WTC11 (cell line): ENCODE data around the gene GTSE1. TPM values are rescaled to one million over a fixed set of nuclear protein-coding genes. Genes with fewer than 3 reads are reported as not detected.

Source experiments
- ATAC-seq: fragments of 200-7000 bp; cut with Tn5 transposase; 2 replicates; pipeline ENCODE4 v1.10.0; 2021; ENCODE audit warnings: mild to moderate bottlenecking, moderate library complexity
- CTCF ChIA-PET: fragments of 300-600 bp; sonication (Branson Sonifier 250); formaldehyde crosslinking; loops from one replicate; lab custom pipeline; 2021; ENCODE audit warnings: antibody characterized with exemption; lab: Charles Lee
- POLR2A ChIA-PET: fragments of 350-600 bp; sonication (Branson Sonifier 250); formaldehyde crosslinking; loops from one replicate; lab custom pipeline; 2021; ENCODE audit warnings: antibody characterized with exemption; lab: Charles Lee
- DNase-seq: peaks from one replicate; pipeline ENCODE4 v3.0.0; 2021; ENCODE audit warnings: low spot score
- H3K27ac Mint-ChIP-seq: 2 replicates; pipeline ENCODE4 v1.8.0; 2021; ENCODE audit warnings: mixed read lengths
- H3K27me3 Mint-ChIP-seq: 2 replicates; pipeline ENCODE4 v1.8.0; 2021; ENCODE audit warnings: low read depth, mild to moderate bottlenecking, moderate library complexity, mixed read lengths
- H3K36me3 Mint-ChIP-seq: 2 replicates; pipeline ENCODE4 v1.8.0; 2021; ENCODE audit warnings: mixed read lengths
- H3K4me1 Mint-ChIP-seq: 2 replicates; pipeline ENCODE4 v1.8.0; 2022; ENCODE audit warnings: mixed read lengths
- H3K4me3 Mint-ChIP-seq: 2 replicates; pipeline ENCODE4 v1.8.0; 2021; ENCODE audit warnings: mild to moderate bottlenecking, moderate library complexity, mixed read lengths
- H3K9me3 Mint-ChIP-seq: 2 replicates; pipeline ENCODE4 v1.8.0; 2021; ENCODE audit warnings: mixed read lengths
- ELF4 ChIP-seq: sonication (generic); formaldehyde crosslinking; IDR thresholded peaks from 2 replicates; pipeline ENCODE4 v1.8.1; 2022; ENCODE audit warnings: low read depth, mild to moderate bottlenecking, moderate library complexity, missing genetic modification reagents
- EMX1 ChIP-seq: fragments of 250-450 bp; sonication (Bioruptor Pico); IDR thresholded peaks from 2 replicates; pipeline ENCODE4 v1.8.0; 2021; ENCODE audit warnings: mild to moderate bottlenecking
- ESRRA ChIP-seq: sonication (generic); formaldehyde crosslinking; IDR thresholded peaks from 2 replicates; pipeline ENCODE4 v1.8.1; 2022; ENCODE audit warnings: mild to moderate bottlenecking, missing genetic modification reagents, borderline replicate concordance
- FOXJ3 ChIP-seq: sonication (generic); formaldehyde crosslinking; IDR thresholded peaks from 2 replicates; pipeline ENCODE4 v1.9.0; 2021; ENCODE audit warnings: missing genetic modification reagents, mild to moderate bottlenecking, borderline replicate concordance
- GABPB1 ChIP-seq: sonication (generic); formaldehyde crosslinking; IDR thresholded peaks from 2 replicates; pipeline ENCODE4 v1.8.1; 2023; ENCODE audit warnings: mild to moderate bottlenecking, missing genetic modification reagents
- IRF2 ChIP-seq: sonication (generic); formaldehyde crosslinking; IDR thresholded peaks from 2 replicates; pipeline ENCODE4 v1.8.0; 2022; ENCODE audit warnings: low read depth, missing genetic modification reagents, borderline replicate concordance
- MYBL2 ChIP-seq: sonication (generic); formaldehyde crosslinking; IDR thresholded peaks from 2 replicates; pipeline ENCODE4 v1.8.1; 2023; ENCODE audit warnings: mild to moderate bottlenecking, moderate library complexity, missing genetic modification reagents
- OVOL2 ChIP-seq: fragments of 250-450 bp; sonication (Bioruptor Pico); IDR thresholded peaks from 2 replicates; pipeline ENCODE4 v1.9.0; 2021; ENCODE audit warnings: mild to moderate bottlenecking, borderline replicate concordance
- PRRX2 ChIP-seq: fragments of 250-450 bp; sonication (Bioruptor Pico); IDR thresholded peaks from 2 replicates; pipeline ENCODE4 v1.8.0; 2021; ENCODE audit warnings: mild to moderate bottlenecking
- RELA ChIP-seq: sonication (generic); formaldehyde crosslinking; IDR thresholded peaks from 2 replicates; pipeline ENCODE4 v1.8.1; 2022; ENCODE audit warnings: missing genetic modification reagents, mild to moderate bottlenecking, borderline replicate concordance
- RORB ChIP-seq: fragments of 250-450 bp; sonication (Bioruptor Pico); IDR thresholded peaks from 2 replicates; pipeline ENCODE4 v1.9.0; 2021; ENCODE audit warnings: mild to moderate bottlenecking
- SMAD3 ChIP-seq: sonication (generic); formaldehyde crosslinking; IDR thresholded peaks from 2 replicates; pipeline ENCODE4 v1.8.0; 2022; ENCODE audit warnings: missing genetic modification reagents, mild to moderate bottlenecking, borderline replicate concordance
- SOX15 ChIP-seq: fragments of 250-450 bp; sonication (Bioruptor Pico); IDR thresholded peaks from 2 replicates; pipeline ENCODE4 v1.9.0; 2021; ENCODE audit warnings: mild to moderate bottlenecking
- TEAD1 ChIP-seq: sonication (generic); formaldehyde crosslinking; IDR thresholded peaks from 2 replicates; pipeline ENCODE4 v1.8.0; 2022; ENCODE audit warnings: mild to moderate bottlenecking, missing genetic modification reagents
- TP53 ChIP-seq: sonication (generic); formaldehyde crosslinking; IDR thresholded peaks from 2 replicates; pipeline ENCODE4 v1.8.1; 2023; ENCODE audit warnings: mild to moderate bottlenecking, missing genetic modification reagents
- ZBTB21 ChIP-seq: sonication (generic); formaldehyde crosslinking; IDR thresholded peaks from 2 replicates; pipeline ENCODE4 v1.8.1; 2023; ENCODE audit warnings: mild to moderate bottlenecking, missing genetic modification reagents, borderline replicate concordance
- ZNF138 ChIP-seq: sonication (generic); formaldehyde crosslinking; conservative IDR thresholded peaks from 2 replicates; pipeline ENCODE4 v1.8.1; 2022; ENCODE audit warnings: mild to moderate bottlenecking, moderate library complexity, missing genetic modification reagents
- ZNF232 ChIP-seq: sonication (generic); formaldehyde crosslinking; IDR thresholded peaks from 2 replicates; pipeline ENCODE4 v1.8.0; 2022; ENCODE audit warnings: mild to moderate bottlenecking, missing genetic modification reagents
- total RNA-seq: library from RNA; stranded (reverse); gene quantifications from 3 replicates; pipeline ENCODE4 v1.2.3, GENCODE V29; 2021
- TF ChIP-seq, protein P1 (sequence below): sonication (generic); formaldehyde crosslinking; IDR thresholded peaks from 2 replicates; pipeline ENCODE4 v1.8.1; 2022; ENCODE audit warnings: missing genetic modification reagents, borderline replicate concordance
- TF ChIP-seq, protein P2 (sequence below): sonication (generic); formaldehyde crosslinking; IDR thresholded peaks from 2 replicates; pipeline ENCODE4 v1.8.0; 2022; ENCODE audit warnings: mild to moderate bottlenecking, missing genetic modification reagents
- TF ChIP-seq, protein P3 (sequence below): sonication (generic); formaldehyde crosslinking; IDR thresholded peaks from 2 replicates; pipeline ENCODE4 v1.8.1; 2023; ENCODE audit warnings: mild to moderate bottlenecking, moderate library complexity, missing genetic modification reagents

The GTSE1 gene
- total RNA-seq, 1 experiment from 2014 or later, result 56.1 TPM

DNA sequence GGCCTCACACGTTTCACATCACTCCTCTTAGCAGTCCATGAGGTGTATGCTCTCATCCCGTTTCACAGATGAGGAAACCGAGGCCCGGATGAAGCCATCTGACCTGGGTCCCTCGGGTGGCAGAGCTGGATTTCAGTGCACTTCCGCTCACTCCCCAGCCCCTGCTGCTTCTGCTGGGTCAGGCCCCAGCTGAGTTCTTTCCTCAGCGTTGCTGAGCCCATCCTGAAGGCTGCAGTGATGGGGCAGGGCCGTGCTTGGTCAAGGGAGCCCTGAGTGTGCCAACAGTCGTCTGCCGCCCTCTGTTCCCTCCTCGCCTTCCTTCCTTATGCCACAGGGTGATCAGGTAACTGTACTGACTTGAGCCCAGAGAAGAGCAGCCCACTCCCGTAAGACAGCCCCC is 51.0 kb downstream of the GTSE1 start (continued):
- TF ChIP-seq ZNF232 (CRISPR knock-in tag) (no peak), SOX15 (CRISPR knock-in tag) (no peak), IRF2 (no peak)

DNA sequence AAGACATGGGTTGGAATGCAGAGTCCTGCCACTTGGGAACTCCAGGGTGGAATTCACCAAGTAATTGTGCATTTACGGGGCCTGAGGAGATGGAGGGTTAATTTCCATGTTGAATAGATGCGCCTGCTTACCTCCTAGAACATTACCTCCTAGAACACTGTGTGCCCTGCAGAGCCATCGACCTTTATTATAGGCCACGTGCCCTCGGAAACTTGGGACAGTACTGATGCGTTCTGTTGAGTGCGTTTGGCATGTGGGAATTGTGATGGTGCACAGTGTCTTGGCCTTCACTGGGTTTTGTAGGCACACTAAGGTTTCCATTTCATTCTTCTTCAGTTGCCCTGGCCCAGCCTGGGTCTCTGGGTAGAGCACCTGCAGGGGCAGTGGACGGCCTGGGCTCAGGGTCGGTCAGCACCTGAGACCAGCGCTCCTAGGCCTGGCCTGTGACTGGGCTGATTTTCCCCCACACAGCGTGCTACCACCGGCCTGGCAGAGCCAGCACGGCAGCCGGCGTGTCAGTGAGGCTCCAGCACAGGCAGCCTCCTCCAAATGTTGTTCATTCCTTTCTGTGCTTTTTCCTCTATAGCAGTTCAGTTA is 51.5 kb downstream of the GTSE1 start:
- Mint-ChIP-seq H3K36me3 (peaks cover 81% of the 10 kb centered on the region), H3K4me1 (no peaks in the 10 kb centered on the region), H3K27me3 (no peaks in the 10 kb centered on the region), H3K4me3 (no peak overlapping the region), H3K27ac (no peak overlapping the region), H3K9me3 (no peaks in the 10 kb centered on the region)
- TF ChIP-seq TEAD1 (no peak), ELF4 (CRISPR knock-in tag) (no peak), EMX1 (CRISPR knock-in tag) (no peak), SMAD3 (CRISPR knock-in tag) (no peak), ZBTB21 (CRISPR knock-in tag) (no peak), RELA (no peak), ESRRA (CRISPR knock-in tag) (no peak), ZNF138 (CRISPR knock-in tag) (no peak), OVOL2 (no peak), MYBL2 (CRISPR knock-in tag) (no peak), PRRX2 (CRISPR knock-in tag) (no peak), RORB (CRISPR knock-in tag) (no peak), FOXJ3 (CRISPR knock-in tag) (no peak), ZNF232 (CRISPR knock-in tag) (no peak)
- TF ChIP-seq, protein P1, sequence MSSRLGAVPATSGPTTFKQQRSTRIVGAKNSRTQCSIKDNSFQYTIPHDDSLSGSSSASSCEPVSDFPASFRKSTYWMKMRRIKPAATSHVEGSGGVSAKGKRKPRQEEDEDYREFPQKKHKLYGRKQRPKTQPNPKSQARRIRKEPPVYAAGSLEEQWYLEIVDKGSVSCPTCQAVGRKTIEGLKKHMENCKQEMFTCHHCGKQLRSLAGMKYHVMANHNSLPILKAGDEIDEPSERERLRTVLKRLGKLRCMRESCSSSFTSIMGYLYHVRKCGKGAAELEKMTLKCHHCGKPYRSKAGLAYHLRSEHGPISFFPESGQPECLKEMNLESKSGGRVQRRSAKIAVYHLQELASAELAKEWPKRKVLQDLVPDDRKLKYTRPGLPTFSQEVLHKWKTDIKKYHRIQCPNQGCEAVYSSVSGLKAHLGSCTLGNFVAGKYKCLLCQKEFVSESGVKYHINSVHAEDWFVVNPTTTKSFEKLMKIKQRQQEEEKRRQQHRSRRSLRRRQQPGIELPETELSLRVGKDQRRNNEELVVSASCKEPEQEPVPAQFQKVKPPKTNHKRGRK (CRISPR knock-in tag), result no peak
- TF ChIP-seq, protein P2, sequence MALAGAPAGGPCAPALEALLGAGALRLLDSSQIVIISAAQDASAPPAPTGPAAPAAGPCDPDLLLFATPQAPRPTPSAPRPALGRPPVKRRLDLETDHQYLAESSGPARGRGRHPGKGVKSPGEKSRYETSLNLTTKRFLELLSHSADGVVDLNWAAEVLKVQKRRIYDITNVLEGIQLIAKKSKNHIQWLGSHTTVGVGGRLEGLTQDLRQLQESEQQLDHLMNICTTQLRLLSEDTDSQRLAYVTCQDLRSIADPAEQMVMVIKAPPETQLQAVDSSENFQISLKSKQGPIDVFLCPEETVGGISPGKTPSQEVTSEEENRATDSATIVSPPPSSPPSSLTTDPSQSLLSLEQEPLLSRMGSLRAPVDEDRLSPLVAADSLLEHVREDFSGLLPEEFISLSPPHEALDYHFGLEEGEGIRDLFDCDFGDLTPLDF (CRISPR knock-in tag), result no peak
- TF ChIP-seq, protein P3, sequence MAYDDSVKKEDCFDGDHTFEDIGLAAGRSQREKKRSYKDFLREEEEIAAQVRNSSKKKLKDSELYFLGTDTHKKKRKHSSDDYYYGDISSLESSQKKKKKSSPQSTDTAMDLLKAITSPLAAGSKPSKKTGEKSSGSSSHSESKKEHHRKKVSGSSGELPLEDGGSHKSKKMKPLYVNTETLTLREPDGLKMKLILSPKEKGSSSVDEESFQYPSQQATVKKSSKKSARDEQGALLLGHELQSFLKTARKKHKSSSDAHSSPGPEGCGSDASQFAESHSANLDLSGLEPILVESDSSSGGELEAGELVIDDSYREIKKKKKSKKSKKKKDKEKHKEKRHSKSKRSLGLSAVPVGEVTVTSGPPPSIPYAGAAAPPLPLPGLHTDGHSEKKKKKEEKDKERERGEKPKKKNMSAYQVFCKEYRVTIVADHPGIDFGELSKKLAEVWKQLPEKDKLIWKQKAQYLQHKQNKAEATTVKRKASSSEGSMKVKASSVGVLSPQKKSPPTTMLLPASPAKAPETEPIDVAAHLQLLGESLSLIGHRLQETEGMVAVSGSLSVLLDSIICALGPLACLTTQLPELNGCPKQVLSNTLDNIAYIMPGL, result no peak
- ATAC-seq (no peak), DNase-seq (no peak)
- ChIA-PET CTCF (no interaction called here), POLR2A (no interaction called here)

DNA sequence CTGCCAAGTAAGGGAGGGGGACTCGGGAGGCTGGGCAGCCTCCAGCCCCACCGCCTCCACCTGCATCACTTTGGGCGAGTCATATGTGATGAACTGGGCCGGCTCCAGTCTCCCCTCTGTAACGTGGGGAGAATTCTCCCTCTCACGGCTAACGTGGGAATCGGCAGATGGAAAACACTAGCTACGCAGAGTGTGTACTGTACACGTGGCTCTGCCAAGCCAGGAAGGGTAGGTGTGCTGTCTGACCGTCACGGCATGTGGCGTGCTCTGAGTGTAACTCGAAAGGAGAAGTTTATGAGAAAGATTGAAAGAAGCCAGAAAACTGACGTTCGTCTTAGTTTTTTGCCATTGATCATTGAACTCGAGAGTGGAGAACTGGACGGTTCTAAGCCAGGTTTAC is 52.6 kb downstream of the GTSE1 start:
- CTCF ChIA-PET, result no interaction called here
- Mint-ChIP-seq H3K4me1 (no peaks in the 10 kb centered on the region), H3K9me3 (no peaks in the 10 kb centered on the region), H3K27ac (no peak overlapping the region), H3K27me3 (no peaks in the 10 kb centered on the region), H3K36me3 (peaks cover 75% of the 10 kb centered on the region), H3K4me3 (no peak overlapping the region)
- ATAC-seq (no peak), DNase-seq (no peak)
- TF ChIP-seq SOX15 (CRISPR knock-in tag) (no peak), TP53 (CRISPR knock-in tag) (no peak), GABPB1 (CRISPR knock-in tag) (no peak)
- POLR2A ChIA-PET, result no interaction called here
